Activated naive CD4-positive, alpha-beta T cell treated with anti-CD3 and anti-CD28 coated beads for 36 hours (primary cell): Measurements from ENCODE around the gene RNF220. TPM values are rescaled to one million over a fixed set of nuclear protein-coding genes. Genes with fewer than 3 reads are reported as not detected.
"Not testable (repeated sequence)": the region's sequence is repeated elsewhere in the genome, so short reads cannot be mapped to it uniquely, and the experiment has no call there.

ENCODE experiments used
- CTCF ChIA-PET: fragments of 350-600 bp; sonication (Branson Sonifier 250); formaldehyde crosslinking; loops from one replicate; lab custom pipeline; 2021; ENCODE audit warnings: antibody characterized with exemption; lab: Charles Lee
- DNase-seq: peaks from one replicate; pipeline ENCODE4 v3.0.0-alpha.2; 2020
- H3K27ac Mint-ChIP-seq: one replicate; pipeline ENCODE4 v1.8.0; 2021; ENCODE audit warnings: mild to moderate bottlenecking, mixed read lengths
- H3K27me3 Mint-ChIP-seq: one replicate; pipeline ENCODE4 v1.8.0; 2021; ENCODE audit warnings: low read depth, mixed read lengths
- H3K36me3 Mint-ChIP-seq: one replicate; pipeline ENCODE4 v1.8.0; 2021; ENCODE audit warnings: low read depth, mixed read lengths
- H3K4me1 Mint-ChIP-seq: one replicate; pipeline ENCODE4 v1.8.0; 2021; ENCODE audit warnings: low read depth, mixed read lengths
- H3K4me3 Mint-ChIP-seq: one replicate; pipeline ENCODE4 v1.8.0; 2021; ENCODE audit warnings: mild to moderate bottlenecking, moderate library complexity, mixed read lengths
- H3K9me3 Mint-ChIP-seq: one replicate; pipeline ENCODE4 v1.8.0; 2021; ENCODE audit warnings: mixed read lengths
- intact Hi-C: fragments of 100-400 bp; cut with micrococcal nuclease; formaldehyde crosslinking; loops from one replicate; pipeline ENCODE4 v1.15.1; 2023
- total RNA-seq, 2 experiments: library from RNA; stranded (reverse); gene quantifications; one replicate each; pipeline ENCODE4 v1.2.3, GENCODE V29; 2021

RNF220 gene
- total RNA-seq, 2 experiments from 2014 or later = 71.6 to 81.6 TPM

DNA sequence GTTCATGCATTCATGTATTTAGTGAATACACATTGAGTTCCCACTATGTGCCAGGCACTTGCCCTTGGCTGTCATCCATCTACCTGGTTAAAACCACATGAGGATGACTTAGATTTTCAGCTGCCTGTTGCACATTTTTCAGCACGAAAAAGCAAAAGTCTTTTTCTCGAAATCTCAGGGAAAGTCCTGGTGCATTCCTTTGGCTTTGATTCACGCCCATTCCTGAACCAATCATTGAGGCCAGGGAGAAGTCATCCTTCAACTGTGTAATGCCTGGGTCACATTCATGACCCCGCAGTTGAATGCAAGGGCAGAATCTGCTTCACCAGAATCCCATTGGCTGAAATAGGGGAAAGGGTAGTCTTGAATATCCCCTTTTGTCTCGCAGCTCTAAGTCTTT is 84.4 kb downstream of the RNF220 start:
- H3K27ac Mint-ChIP-seq = no peak overlapping the region
- CTCF ChIA-PET = no interaction called here
- no peaks in the 10 kb centered on the region for H3K9me3 Mint-ChIP-seq
- H3K36me3 Mint-ChIP-seq = no peaks in the 10 kb centered on the region
- DNase-seq = no peak
- intact Hi-C loops = no loop called here
- no peaks in the 10 kb centered on the region for H3K4me1 Mint-ChIP-seq
- peaks cover 8% of the 10 kb centered on the region for H3K27me3 Mint-ChIP-seq
- no peak overlapping the region for H3K4me3 Mint-ChIP-seq

DNA sequence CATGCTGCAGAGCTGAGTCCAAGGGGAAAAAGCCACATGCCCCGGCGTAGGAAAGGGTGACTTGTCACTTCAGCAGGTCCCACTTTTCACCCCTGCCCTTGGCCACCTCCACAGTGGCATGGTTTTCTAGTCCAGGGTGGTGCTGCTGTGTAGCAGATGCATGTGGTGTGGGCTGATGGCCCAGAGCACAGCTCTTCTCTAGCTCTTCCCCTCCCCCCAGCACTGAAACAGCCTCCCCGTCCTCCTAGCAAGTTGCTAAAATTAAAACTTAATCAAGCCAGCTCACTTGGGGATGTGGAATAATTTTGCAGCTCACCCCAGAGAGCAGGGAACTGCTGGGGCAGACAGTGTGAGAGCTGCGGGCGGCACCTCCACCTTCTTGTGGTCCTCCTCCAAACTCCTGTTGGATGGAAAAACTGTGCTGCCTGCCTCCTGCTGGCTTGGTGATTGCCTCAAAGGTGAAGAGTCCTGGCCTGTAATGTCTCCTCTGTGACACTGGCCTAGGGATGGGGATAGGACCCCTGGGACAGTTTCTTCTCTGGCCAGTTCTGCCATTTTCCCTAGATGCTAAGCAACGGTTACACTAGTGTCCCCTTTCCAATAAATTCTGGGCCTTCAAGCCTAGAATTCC is 91.6 kb downstream of the RNF220 start:
- CTCF ChIA-PET = no interaction called here
- Mint-ChIP-seq H3K27me3 (peaks cover 2% of the 10 kb centered on the region), H3K4me1 (no peaks in the 10 kb centered on the region), H3K36me3 (no peaks in the 10 kb centered on the region), H3K27ac (no peak overlapping the region), H3K4me3 (no peak overlapping the region), H3K9me3 (no peaks in the 10 kb centered on the region)
- intact Hi-C loops = no loop called here
- DNase-seq = no peak

DNA sequence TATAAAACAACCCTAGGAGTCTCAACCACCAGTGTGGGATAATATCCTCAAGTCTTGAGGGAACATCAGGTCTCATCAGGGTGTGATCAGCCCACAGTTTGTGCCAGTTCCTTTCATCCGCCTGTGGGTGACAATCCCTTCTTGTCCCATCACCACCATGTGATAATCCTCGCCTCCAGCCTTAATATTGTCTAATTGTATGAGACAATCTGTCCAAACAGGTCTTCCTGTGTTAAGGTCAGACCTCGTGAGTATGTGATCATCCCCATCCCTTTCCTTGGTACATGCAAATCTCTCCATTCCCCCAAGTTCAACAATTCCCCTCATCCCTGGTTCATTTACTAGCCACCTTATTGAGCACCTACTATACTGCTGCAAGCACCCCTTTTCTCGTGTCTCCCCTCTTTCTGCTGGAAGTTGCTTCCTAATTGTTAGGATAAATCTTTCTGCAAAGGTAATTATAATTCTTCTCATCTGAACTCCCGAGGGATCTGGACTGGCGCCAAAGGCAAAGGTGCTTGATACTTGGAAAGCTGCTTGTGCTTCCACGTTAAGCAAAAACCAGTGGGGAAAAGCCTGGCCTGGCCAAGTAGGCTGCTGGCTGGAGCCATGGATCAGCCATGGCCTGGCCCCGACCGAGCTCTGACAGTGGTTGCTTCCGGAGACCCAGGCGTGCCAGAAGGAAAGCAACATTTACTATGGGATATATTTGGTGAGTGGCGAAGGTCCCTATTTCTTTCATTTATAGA is 92.5 kb downstream of the RNF220 start:
- CTCF ChIA-PET = no interaction called here
- H3K4me1 Mint-ChIP-seq = no peaks in the 10 kb centered on the region

DNA sequence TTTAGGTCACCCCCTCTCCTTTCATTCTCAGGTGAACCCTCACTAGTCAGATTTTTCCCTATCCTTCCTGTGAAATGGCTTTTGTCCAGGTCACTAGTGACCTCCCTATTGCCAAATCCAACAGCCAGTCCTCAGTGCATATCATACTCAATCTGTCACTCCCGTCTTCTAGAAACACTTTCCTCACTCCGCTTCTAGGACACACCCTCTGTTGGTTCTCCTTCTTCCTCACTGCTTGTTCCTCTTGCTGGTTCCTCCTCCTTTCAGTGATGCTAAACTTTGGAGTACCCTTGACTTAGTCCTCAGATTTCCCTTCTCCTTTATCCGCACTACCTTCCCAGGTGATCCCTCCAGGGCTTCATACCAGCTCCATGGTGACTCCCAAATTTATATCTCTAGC is 94.3 kb downstream of the RNF220 start:
- no peaks in the 10 kb centered on the region for H3K9me3 Mint-ChIP-seq
- CTCF ChIA-PET = interaction anchor here (0.6 kb wide), 1 partner anchor 9 kb away, joined by 4 read pairs; no protein-coding TSS in a partner anchor
- H3K36me3 Mint-ChIP-seq = no peaks in the 10 kb centered on the region
- H3K4me1 Mint-ChIP-seq = no peaks in the 10 kb centered on the region
- DNase-seq = no peak
- no peak overlapping the region for H3K4me3 Mint-ChIP-seq
- intact Hi-C loops = no loop called here
- H3K27ac Mint-ChIP-seq = no peak overlapping the region
- H3K27me3 Mint-ChIP-seq = no peaks in the 10 kb centered on the region

More for the DNA sequence above, 92.5 kb downstream of the RNF220 start:
- H3K9me3 Mint-ChIP-seq = no peaks in the 10 kb centered on the region
- H3K4me3 Mint-ChIP-seq = no peak overlapping the region
- no peak for DNase-seq
- H3K27me3 Mint-ChIP-seq = no peaks in the 10 kb centered on the region
- H3K27ac Mint-ChIP-seq = no peak overlapping the region
- intact Hi-C loops = no loop called here
- no peaks in the 10 kb centered on the region for H3K36me3 Mint-ChIP-seq

DNA sequence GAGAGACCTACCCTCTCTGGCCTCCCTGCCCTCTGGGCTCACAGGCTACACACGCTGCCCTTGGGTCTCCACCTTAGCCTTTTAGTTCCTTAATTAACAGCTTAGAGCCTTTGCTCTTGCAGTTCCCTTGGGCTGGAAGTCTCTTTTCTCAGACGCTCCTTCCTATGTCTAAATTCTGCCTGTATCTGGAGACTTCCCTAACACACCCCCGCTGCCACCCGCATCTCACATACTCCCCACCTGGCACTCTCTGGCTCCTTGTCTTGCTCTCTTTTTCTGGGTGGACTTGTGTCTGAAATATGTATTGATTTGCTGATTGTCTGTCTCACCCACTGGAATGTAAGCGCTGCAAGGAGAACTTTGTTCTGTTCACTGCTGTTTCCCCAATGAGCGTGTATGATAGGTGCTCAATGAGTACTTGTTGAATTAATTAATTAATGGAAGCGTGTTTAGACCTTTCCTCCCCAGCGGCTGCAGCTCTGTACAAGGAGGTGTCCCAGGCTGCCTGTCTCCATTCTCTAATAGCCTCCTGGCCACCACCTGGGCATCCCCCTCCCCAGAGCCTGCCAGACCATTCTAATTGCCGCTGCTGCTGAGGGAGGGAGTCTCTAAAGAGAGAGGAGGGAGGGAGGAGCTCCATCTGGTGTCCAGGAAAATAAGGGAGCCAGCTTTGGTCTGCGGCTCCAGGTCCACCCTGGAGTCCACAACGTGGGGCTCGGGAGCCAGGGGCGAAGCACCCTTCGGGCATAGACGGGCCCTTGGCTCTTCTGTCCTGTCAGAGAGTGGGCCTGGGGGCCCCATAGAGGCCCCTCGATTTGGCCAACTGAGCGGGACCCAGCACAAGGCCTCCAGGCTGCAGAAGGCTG is 95.4 kb downstream of the RNF220 start:
- H3K4me1 Mint-ChIP-seq = no peaks in the 10 kb centered on the region
- intact Hi-C loops = no loop called here
- no peaks in the 10 kb centered on the region for H3K9me3 Mint-ChIP-seq
- CTCF ChIA-PET = interaction anchor here (0.6 kb wide), 1 partner anchor 204 kb away, joined by 3 read pairs; no protein-coding TSS in a partner anchor
- no peak overlapping the region for H3K4me3 Mint-ChIP-seq
- H3K27ac Mint-ChIP-seq = no peak overlapping the region
- no peaks in the 10 kb centered on the region for H3K27me3 Mint-ChIP-seq
- H3K36me3 Mint-ChIP-seq = no peaks in the 10 kb centered on the region
- no peak for DNase-seq

DNA sequence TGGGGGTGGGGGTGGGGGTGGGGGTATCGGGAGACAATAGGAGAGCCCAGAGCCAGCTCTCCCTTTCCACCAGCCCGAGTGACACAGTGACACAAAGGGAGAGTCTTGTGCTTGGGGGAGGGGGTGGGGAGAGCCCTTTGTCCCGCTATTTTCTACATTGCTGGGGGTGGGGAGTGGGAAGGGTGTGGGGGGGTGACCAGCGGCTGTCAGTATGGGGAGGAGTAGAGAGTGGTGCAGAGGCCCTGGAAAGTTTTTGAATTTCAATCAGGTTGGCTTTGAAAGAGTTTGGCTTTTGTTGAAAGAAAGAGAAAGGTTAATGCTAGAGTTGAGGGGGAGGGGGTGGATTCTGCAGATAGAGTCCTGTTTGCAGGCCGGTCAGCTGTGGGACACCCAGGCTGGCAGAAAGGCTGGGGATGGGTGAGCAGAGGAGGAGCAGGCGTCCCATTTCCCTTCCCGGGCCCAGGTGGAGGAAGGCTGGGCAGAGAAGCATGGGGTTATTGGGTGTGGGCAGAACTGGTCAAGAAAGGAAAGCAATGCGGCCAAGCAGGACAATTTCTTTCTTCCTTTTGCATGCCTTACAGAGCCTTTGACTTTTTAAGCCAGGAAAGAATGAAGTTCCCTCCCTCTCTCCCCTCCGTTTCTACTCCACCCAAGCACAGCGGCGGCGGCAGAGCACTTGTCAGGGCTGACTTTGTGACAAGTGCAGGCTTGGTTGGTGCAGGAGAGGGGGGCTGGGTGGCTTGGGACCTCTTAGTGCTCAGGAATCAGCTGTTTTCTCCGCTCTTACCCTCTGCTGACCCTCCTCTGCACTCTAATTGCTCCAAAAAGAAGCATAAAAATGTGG is 96.2 kb downstream of the RNF220 start:
- CTCF ChIA-PET = interaction anchor here (0.6 kb wide), 1 partner anchor 203 kb away, joined by 3 read pairs; no protein-coding TSS in a partner anchor
- no peak for DNase-seq
- H3K36me3 Mint-ChIP-seq = no peaks in the 10 kb centered on the region
- no peak overlapping the region for H3K27ac Mint-ChIP-seq
- no peaks in the 10 kb centered on the region for H3K9me3 Mint-ChIP-seq
- no peaks in the 10 kb centered on the region for H3K27me3 Mint-ChIP-seq
- intact Hi-C loops = no loop called here
- H3K4me3 Mint-ChIP-seq = no peak overlapping the region
- H3K4me1 Mint-ChIP-seq = no peaks in the 10 kb centered on the region

DNA sequence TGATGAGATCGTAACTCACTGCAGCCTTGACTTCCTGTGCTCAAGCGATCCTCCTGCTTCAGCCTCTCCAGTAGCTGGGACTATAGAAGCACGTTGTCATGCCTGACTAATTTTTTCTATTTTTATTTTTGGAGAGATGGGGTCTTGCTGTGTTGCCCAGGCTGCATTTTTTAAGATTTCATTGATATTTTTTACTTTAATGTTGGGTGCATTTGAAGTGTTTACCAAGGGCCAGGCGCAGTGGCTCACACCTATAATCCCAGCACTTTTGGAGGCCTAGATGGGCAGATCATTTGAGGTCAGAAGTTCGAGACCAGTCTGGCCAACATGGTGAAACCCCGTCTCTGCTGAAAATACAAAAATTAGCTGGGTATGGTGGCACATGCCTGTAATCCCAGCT is 97.8 kb downstream of the RNF220 start:
- H3K27ac Mint-ChIP-seq, H3K4me1 Mint-ChIP-seq, H3K36me3 Mint-ChIP-seq, H3K9me3 Mint-ChIP-seq, H3K4me3 Mint-ChIP-seq, DNase-seq, CTCF ChIA-PET, intact Hi-C loops, H3K27me3 Mint-ChIP-seq: not testable (repeated sequence)

DNA sequence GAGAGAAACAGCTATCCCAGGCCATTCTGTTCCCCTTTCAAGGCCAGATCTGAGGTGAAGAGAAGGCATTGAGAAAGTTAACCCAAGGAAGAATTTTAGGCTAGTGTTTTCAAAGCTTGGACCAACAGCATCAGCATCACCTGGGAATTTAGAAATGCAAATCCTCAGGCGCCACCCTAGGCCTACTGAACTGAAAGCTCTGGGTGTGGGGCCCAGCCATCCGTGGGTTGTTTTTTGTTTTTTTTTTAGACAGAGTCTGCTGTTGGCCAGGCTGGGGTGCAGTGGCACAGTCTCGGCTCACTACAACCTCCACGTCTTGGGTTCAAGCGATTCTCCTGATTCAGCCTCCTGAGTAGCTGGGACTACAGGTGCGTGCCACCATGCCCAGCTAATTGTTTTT is 98.6 kb downstream of the RNF220 start:
- CTCF ChIA-PET = no interaction called here
- Mint-ChIP-seq H3K27me3 (peaks cover 3% of the 10 kb centered on the region), H3K4me1 (no peaks in the 10 kb centered on the region), H3K36me3 (no peaks in the 10 kb centered on the region), H3K27ac (no peak overlapping the region), H3K9me3 (no peaks in the 10 kb centered on the region), H3K4me3 (no peak overlapping the region)
- DNase-seq = no peak
- intact Hi-C loops = no loop called here

DNA sequence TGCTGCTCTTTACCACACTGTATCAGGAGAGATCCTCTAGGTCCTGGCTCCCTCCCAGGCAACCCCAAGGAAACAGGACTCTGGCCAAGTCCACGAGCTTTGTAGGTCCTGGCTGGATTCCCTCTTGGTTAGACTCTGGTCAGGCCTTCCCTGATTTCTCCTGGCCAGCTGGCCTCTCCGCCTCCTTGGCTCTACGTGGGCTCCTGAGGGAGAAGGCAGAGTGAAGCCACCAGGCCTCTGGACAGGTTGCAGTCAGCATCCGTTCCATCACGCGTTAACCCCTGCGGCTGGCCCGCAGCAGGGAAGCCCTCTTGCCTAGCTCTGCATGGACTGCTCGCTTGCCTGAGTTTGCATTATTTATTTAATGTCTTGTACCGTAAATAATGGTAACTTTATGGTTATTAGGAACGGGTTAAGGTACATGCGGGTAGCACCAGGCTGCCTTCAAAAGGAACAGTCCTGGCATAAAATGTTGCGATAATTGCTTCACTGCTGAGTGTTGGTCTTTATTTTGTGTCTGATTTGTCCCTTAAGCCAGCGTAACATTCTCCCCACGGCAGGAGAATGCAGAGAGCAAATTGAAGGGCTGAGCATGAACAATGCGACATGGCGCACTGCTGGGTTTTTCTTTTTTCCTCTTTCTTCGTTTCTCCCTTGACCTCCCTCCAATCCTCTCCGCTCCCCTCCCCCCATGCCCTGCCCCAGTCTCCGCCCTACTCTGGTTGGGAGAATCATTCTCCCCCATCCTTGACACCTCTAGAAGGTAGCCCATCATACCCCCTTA is 100.3 kb downstream of the RNF220 start:
- no peaks in the 10 kb centered on the region for H3K4me1 Mint-ChIP-seq
- H3K27ac Mint-ChIP-seq = no peak overlapping the region
- intact Hi-C loops = no loop called here
- CTCF ChIA-PET = interaction anchor here (0.6 kb wide), 1 partner anchor 17 kb away, joined by 3 read pairs; no protein-coding TSS in a partner anchor
- H3K36me3 Mint-ChIP-seq = no peaks in the 10 kb centered on the region
- no peak for DNase-seq
- no peaks in the 10 kb centered on the region for H3K9me3 Mint-ChIP-seq
- no peak overlapping the region for H3K4me3 Mint-ChIP-seq
- peaks cover 3% of the 10 kb centered on the region for H3K27me3 Mint-ChIP-seq

DNA sequence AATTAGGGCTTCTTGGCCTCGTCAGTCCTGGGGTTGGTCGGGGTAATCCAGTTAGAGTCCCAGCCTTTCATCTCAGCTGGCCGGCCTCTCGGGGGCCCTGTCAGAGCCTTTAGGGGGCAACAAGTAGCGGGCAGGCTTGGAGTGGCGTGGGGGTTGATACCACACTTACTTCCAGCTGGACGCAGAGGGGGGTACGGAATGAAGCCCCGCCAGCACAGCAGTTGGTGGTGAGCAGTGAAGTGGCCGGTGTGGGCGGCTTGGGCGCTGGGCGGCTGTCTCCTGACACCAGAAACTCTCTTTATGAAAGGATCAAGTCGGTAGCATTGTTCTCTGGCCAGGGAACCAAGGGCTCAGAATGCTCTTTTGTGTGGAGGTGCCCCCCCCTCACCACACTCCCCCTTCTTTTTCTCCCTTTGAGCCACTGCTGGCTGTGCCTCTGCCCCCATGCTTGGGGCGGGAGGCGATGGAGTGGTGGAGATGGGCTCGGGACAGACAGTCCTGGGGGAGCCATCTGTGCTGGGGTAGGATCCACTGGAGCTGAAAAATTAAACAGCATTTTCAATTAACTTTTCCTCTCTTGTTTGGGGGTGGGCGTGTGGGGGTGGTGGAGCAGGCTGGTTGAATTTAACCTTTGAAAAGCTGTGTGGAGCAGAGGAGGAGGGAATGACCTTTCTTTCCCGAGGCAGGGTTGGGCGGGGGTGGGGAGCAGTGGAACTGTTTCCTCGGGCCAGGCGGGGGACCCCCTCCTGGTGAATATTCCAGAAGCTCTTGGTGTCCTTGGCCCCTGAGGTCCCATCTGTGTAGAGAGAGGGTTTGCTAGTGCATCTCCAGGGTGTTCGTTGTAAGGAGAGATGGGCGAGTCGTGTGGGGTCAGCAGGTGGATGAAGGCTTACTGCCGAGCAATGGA is 102.7 kb downstream of the RNF220 start:
- Mint-ChIP-seq H3K4me3 (no peak overlapping the region), H3K9me3 (no peaks in the 10 kb centered on the region), H3K27ac (no peak overlapping the region), H3K4me1 (peaks cover 18% of the 10 kb centered on the region), H3K36me3 (no peaks in the 10 kb centered on the region), H3K27me3 (peaks cover 3% of the 10 kb centered on the region)
- no peak for DNase-seq
- CTCF ChIA-PET = interaction anchor here (1.6 kb wide), 1 partner anchor 64 kb away, joined by 3 read pairs; no protein-coding TSS in a partner anchor
- intact Hi-C loops = no loop called here
